Lower lobe of right lung (tissue), 2 donors: ENCODE data around the gene ERAP2. TPM values are rescaled to one million over a fixed set of nuclear protein-coding genes. Genes with fewer than 3 reads are reported as not detected.
A peak's percentile ranks its signal among the peaks of the same experiment; 100 is the strongest.

Experiments
- ATAC-seq, 2 donors: fragments of 200-7000 bp; cut with Tn5 transposase; one replicate each; pipeline ENCODE4 v1.9.1; 2020 to 2022; ENCODE audit warnings: mild to moderate bottlenecking in 2 of 2, moderate library complexity in 2 of 2
- DNase-seq: peaks from one replicate; pipeline ENCODE4 v3.0.0-alpha.2; 2020
- H3K27ac ChIP-seq: fragments of 200-600 bp; one replicate; pipeline ENCODE4 v1.8.0; 2022
- H3K27me3 ChIP-seq: fragments of 200-600 bp; one replicate; pipeline ENCODE4 v1.8.0; 2022; ENCODE audit warnings: low read depth
- H3K36me3 ChIP-seq: fragments of 200-600 bp; one replicate; pipeline ENCODE4 v1.8.0; 2022; ENCODE audit warnings: mild to moderate bottlenecking
- H3K4me1 ChIP-seq: fragments of 200-600 bp; one replicate; pipeline ENCODE4 v1.8.0; 2022
- H3K4me3 ChIP-seq: fragments of 200-600 bp; one replicate; pipeline ENCODE4 v1.8.0; 2022; ENCODE audit warnings: mild to moderate bottlenecking
- H3K9me3 ChIP-seq: fragments of 200-600 bp; one replicate; pipeline ENCODE4 v1.8.0; 2022
- intact Hi-C: fragments of 100-400 bp; cut with DNase I; formaldehyde crosslinking; loops from one replicate; pipeline ENCODE4 v1.11.0; 2022
- total RNA-seq: library from RNA; stranded (reverse); fragmentation: NEBNext Ultra II Directional; extraction: Animal tissue kit (Norgen Biotek cat#: 25700); gene quantifications from one replicate; pipeline ENCODE4 v1.2.1, GENCODE V29; 2021
- TF ChIP-seq, protein P1 (sequence below): fragments of 200-600 bp; IDR thresholded peaks from one replicate; pipeline ENCODE4 v1.8.0; 2022; ENCODE audit warnings: antibody characterized with exemption, mild to moderate bottlenecking
- donor health status: DM: no; HTN: yes; CAD: no; lungs with severe emphysema.

The ERAP2 gene
- total RNA-seq, 1 donor from 2014 or later: 32.1 TPM

GRCh38 chr5:96945144-96945897, 69.0 kb downstream of the ERAP2 start:
- DNase-seq (no peak), ATAC-seq (no peak)
- no peaks in the 10 kb centered on the region for H3K27me3 ChIP-seq
- TF ChIP-seq, protein P1, sequence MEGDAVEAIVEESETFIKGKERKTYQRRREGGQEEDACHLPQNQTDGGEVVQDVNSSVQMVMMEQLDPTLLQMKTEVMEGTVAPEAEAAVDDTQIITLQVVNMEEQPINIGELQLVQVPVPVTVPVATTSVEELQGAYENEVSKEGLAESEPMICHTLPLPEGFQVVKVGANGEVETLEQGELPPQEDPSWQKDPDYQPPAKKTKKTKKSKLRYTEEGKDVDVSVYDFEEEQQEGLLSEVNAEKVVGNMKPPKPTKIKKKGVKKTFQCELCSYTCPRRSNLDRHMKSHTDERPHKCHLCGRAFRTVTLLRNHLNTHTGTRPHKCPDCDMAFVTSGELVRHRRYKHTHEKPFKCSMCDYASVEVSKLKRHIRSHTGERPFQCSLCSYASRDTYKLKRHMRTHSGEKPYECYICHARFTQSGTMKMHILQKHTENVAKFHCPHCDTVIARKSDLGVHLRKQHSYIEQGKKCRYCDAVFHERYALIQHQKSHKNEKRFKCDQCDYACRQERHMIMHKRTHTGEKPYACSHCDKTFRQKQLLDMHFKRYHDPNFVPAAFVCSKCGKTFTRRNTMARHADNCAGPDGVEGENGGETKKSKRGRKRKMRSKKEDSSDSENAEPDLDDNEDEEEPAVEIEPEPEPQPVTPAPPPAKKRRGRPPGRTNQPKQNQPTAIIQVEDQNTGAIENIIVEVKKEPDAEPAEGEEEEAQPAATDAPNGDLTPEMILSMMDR: no peak
- H3K36me3 ChIP-seq: no peaks in the 10 kb centered on the region
- no peak overlapping the region for H3K4me3 ChIP-seq
- H3K27ac ChIP-seq: no peak overlapping the region
- no peaks in the 10 kb centered on the region for H3K4me1 ChIP-seq
- no peaks in the 10 kb centered on the region for H3K9me3 ChIP-seq
- intact Hi-C loops: no loop called here

- DNase-seq (no peak), ATAC-seq (no peak)
- Histone ChIP-seq H3K4me3 (no peak overlapping the region), H3K27me3 (no peaks in the 10 kb centered on the region), H3K36me3 (no peaks in the 10 kb centered on the region), H3K4me1 (no peaks in the 10 kb centered on the region), H3K9me3 (no peaks in the 10 kb centered on the region), H3K27ac (no peak overlapping the region)
- TF ChIP-seq, protein P1: no peak
- intact Hi-C loops: no loop called here
Observed at GRCh38 chr5:96946381-96946780, 70.1 kb downstream of the ERAP2 start.

GRCh38 chr5:96952118-96952750, 75.9 kb downstream of the ERAP2 start:
- H3K27me3 ChIP-seq: no peaks in the 10 kb centered on the region
- no peaks in the 10 kb centered on the region for H3K36me3 ChIP-seq
- no peak overlapping the region for H3K27ac ChIP-seq
- DNase-seq: no peak
- TF ChIP-seq, protein P1: no peak
- H3K4me1 ChIP-seq: no peaks in the 10 kb centered on the region
- H3K4me3 ChIP-seq: no peak overlapping the region
- H3K9me3 ChIP-seq: no peaks in the 10 kb centered on the region
- intact Hi-C loops: no loop called here
- no peak for ATAC-seq

GRCh38 chr5:96952974-96953730, 76.9 kb downstream of the ERAP2 start:
- intact Hi-C loops: no loop called here
- no peak for ATAC-seq
- no peak for DNase-seq
- Histone ChIP-seq H3K27ac (no peak overlapping the region), H3K9me3 (no peaks in the 10 kb centered on the region), H3K36me3 (no peaks in the 10 kb centered on the region), H3K4me3 (no peak overlapping the region), H3K27me3 (no peaks in the 10 kb centered on the region), H3K4me1 (peaks cover 3% of the 10 kb centered on the region)
- TF ChIP-seq, protein P1: no peak

- TF ChIP-seq, protein P1: no peak
- Histone ChIP-seq H3K36me3 (no peaks in the 10 kb centered on the region), H3K27ac (peak overlapping the region; percentile 9), H3K4me3 (no peak overlapping the region), H3K9me3 (no peaks in the 10 kb centered on the region), H3K27me3 (no peaks in the 10 kb centered on the region), H3K4me1 (peaks cover 17% of the 10 kb centered on the region)
- intact Hi-C loops: no loop called here
- ATAC-seq (peak in 1 of 2 donors; percentile 37), DNase-seq (no peak)
Observed at GRCh38 chr5:96957254-96958049, 81.2 kb downstream of the ERAP2 start.
